Measurements from ENCODE around the gene AMOTL2.

The AMOTL2 gene

GRCh38 chr3:134350861-134351311 lies 23.4 kb downstream of the AMOTL2 start:
- DNase-seq: no peak

- DNase-seq: no peak
These were observed 24.0 kb downstream of the AMOTL2 start for GRCh38 chr3:134350266-134350665.

GRCh38 chr3:134348524-134348923 lies 25.7 kb downstream of the AMOTL2 start:
- no peak for DNase-seq

GRCh38 chr3:134347551-134347950 lies 26.7 kb downstream of the AMOTL2 start:
- DNase-seq: no peak

GRCh38 chr3:134346744-134347143 lies 27.5 kb downstream of the AMOTL2 start:
- DNase-seq: no peak

GRCh38 chr3:134345202-134345601 lies 29.0 kb downstream of the AMOTL2 start:
- no peak for DNase-seq

- DNase-seq: no peak
These were observed 29.7 kb downstream of the AMOTL2 start for GRCh38 chr3:134344560-134344959.

- no peak for DNase-seq
These were observed 32.0 kb downstream of the AMOTL2 start for GRCh38 chr3:134342259-134342658.

- DNase-seq: no peak
These were observed 32.9 kb downstream of the AMOTL2 start for GRCh38 chr3:134341389-134341788.

GRCh38 chr3:134340982-134341365 lies 33.3 kb downstream of the AMOTL2 start:
- DNase-seq: no peak

GRCh38 chr3:134340362-134340981 lies 33.8 kb downstream of the AMOTL2 start:
- no peak for DNase-seq

- no peak for DNase-seq
These were observed 34.3 kb downstream of the AMOTL2 start for GRCh38 chr3:134339913-134340312.

GRCh38 chr3:134339331-134339730 lies 34.9 kb downstream of the AMOTL2 start:
- DNase-seq: no peak

GRCh38 chr3:134338516-134339261 lies 35.6 kb downstream of the AMOTL2 start:
- DNase-seq: peak; percentile 65

- no peak for DNase-seq
These were observed 36.1 kb downstream of the AMOTL2 start for GRCh38 chr3:134338201-134338512.

- DNase-seq: no peak
These were observed 36.6 kb downstream of the AMOTL2 start for GRCh38 chr3:134337511-134338200.

GRCh38 chr3:134337071-134337482 lies 37.2 kb downstream of the AMOTL2 start:
- DNase-seq: no peak

- DNase-seq: no peak
These were observed 37.7 kb downstream of the AMOTL2 start for GRCh38 chr3:134336587-134336986.

GRCh38 chr3:134334901-134335280 lies 39.4 kb downstream of the AMOTL2 start:
- DNase-seq: no peak

GRCh38 chr3:134334231-134334900 lies 39.9 kb downstream of the AMOTL2 start:
- DNase-seq: no peak

GRCh38 chr3:134333522-134334181 lies 40.6 kb downstream of the AMOTL2 start:
- DNase-seq: peak; percentile 26

GRCh38 chr3:134332344-134332743 lies 41.9 kb downstream of the AMOTL2 start:
- no peak for DNase-seq

- no peak for DNase-seq
These were observed 42.4 kb downstream of the AMOTL2 start for GRCh38 chr3:134331811-134332199.

Data from NCI-H146 (cell line).